ENCODE data around the gene ABCG1. TPM values are rescaled to one million over a fixed set of nuclear protein-coding genes. Genes with fewer than 3 reads are reported as not detected.

Gene ABCG1
- total RNA-seq, 2 experiments from 2014 or later: 16.7 to 17.3 TPM

DNA sequence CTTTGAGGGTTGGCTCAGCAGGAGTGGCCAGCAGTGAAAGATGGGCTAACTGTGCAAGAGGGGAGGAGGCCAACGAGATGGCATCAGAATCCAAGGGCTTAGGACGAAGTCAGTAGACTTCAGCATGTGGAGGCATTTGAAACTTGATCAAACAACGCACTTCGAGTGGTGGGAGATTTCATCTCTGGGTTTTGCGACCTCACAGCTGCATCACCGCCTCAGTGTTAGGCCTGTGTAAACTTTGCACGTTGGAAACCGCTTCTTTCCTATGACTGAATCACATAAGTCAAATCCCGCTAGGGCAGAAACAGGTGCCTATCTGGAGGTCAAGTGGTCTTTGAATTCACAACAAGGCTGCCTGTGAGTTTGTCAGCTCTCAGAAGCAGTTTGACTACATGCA is 78.4 kb downstream of the ABCG1 start:
- Histone ChIP-seq H4K20me1 (ENCODE audit: insufficient read depth, low read length) (no peaks in the 10 kb centered on the region), H3K79me2 (ENCODE audit: insufficient read depth, low read depth, low read length) (no peaks in the 10 kb centered on the region), H3K9me3 (ENCODE audit: low read length) (peaks cover 7% of the 10 kb centered on the region; the same call in 1 of the 2 replicates), H3K36me3 (ENCODE audit: insufficient read depth, low read length) (peaks cover 35% of the 10 kb centered on the region), H3K4me2 (ENCODE audit: low read length) (no peak overlapping the region), H3K27ac (ENCODE audit: low read depth, low read length, poor library complexity, severe bottlenecking) (no peak overlapping the region), H2AFZ (ENCODE audit: low read length) (no peak overlapping the region), H3K9me2 (ENCODE audit: insufficient read depth, low read length) (no peaks in the 10 kb centered on the region), H3K4me3 (ENCODE audit: low read depth, low read length, poor library complexity, severe bottlenecking) (no peak overlapping the region), H3K4me1 (ENCODE audit: insufficient read depth, low read length, poor library complexity, severe bottlenecking) (no peaks in the 10 kb centered on the region)
- no peak for TF ChIP-seq EZH2phosphoT487 (IDR thresholded peaks at IDR 0.05; ENCODE audit: borderline replicate concordance, low read depth, low read length)
- TF ChIP-seq CTCF (conservative IDR thresholded peaks at IDR 0.05; ENCODE audit: low read length): no peak
- DNase-seq (ENCODE audit: low spot score): no peak
- POLR2A ChIA-PET: no interaction called here
- BruUV-seq (replicated peaks): no TSS peak
- CTCF ChIA-PET (ENCODE audit: unreplicated experiment): no interaction called here
- intact Hi-C loops (cut with micrococcal nuclease; ENCODE audit: unreplicated experiment): no loop called here

- no peaks in the 10 kb centered on the region for H3K79me2 ChIP-seq (ENCODE audit: insufficient read depth, low read depth, low read length)
- peaks cover 26% of the 10 kb centered on the region for H3K36me3 ChIP-seq (ENCODE audit: insufficient read depth, low read length)
- CTCF ChIA-PET (ENCODE audit: unreplicated experiment): no interaction called here
- H3K4me2 ChIP-seq (ENCODE audit: low read length): no peak overlapping the region
- no peak for DNase-seq (ENCODE audit: low spot score)
- POLR2A ChIA-PET: interaction anchor here (1.1 kb wide), 1 partner anchor 28 kb away, joined by 3 read pairs; no protein-coding TSS in a partner anchor
- no peaks in the 10 kb centered on the region for H3K9me2 ChIP-seq (ENCODE audit: insufficient read depth, low read length)
- H2AFZ ChIP-seq (ENCODE audit: low read length): no peak overlapping the region
- TF ChIP-seq CTCF (conservative IDR thresholded peaks at IDR 0.05; ENCODE audit: low read length) (no peak), EZH2phosphoT487 (IDR thresholded peaks at IDR 0.05; ENCODE audit: borderline replicate concordance, low read depth, low read length) (no peak)
- no peaks in the 10 kb centered on the region for H3K9me3 ChIP-seq (ENCODE audit: low read length)
- H3K4me3 ChIP-seq (ENCODE audit: low read depth, low read length, poor library complexity, severe bottlenecking): no peak overlapping the region
- H3K27ac ChIP-seq (ENCODE audit: low read depth, low read length, poor library complexity, severe bottlenecking): no peak overlapping the region
- BruUV-seq (replicated peaks): no TSS peak
- H4K20me1 ChIP-seq (ENCODE audit: insufficient read depth, low read length): no peaks in the 10 kb centered on the region
- intact Hi-C loops (cut with micrococcal nuclease; ENCODE audit: unreplicated experiment): no loop called here
- no peaks in the 10 kb centered on the region for H3K4me1 ChIP-seq (ENCODE audit: insufficient read depth, low read length, poor library complexity, severe bottlenecking)
Measured at GRCh38 chr21:42298237-42298636, 79.3 kb downstream of the ABCG1 start.

DNA sequence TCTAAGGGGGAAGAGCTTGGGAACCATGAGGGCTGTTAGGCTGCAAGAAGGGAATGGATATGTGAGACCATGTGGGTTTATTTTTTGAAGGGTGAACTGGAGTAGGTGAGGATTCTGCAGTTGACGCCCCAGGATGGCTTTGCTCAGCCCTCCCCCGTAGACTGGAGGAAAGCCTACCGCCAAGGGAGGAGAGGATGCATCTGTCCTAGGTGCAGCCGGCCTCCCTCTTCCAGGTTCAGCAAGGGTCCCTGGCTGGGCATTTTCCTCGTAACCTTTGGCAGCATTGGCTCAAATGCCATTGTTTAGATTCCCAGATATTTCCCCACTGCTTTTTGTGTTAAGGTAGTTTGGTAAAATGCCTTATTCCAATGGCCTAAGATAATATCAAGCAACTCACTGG is 79.7 kb downstream of the ABCG1 start:
- intact Hi-C loops (cut with micrococcal nuclease; ENCODE audit: unreplicated experiment): no loop called here
- no peaks in the 10 kb centered on the region for H4K20me1 ChIP-seq (ENCODE audit: insufficient read depth, low read length)
- no TSS peak for BruUV-seq (replicated peaks)

More for the DNA sequence above, 79.7 kb downstream of the ABCG1 start:
- TF ChIP-seq CTCF (conservative IDR thresholded peaks at IDR 0.05; ENCODE audit: low read length): no peak
- no peak for TF ChIP-seq EZH2phosphoT487 (IDR thresholded peaks at IDR 0.05; ENCODE audit: borderline replicate concordance, low read depth, low read length)
- H3K9me2 ChIP-seq (ENCODE audit: insufficient read depth, low read length): no peaks in the 10 kb centered on the region
- no peak overlapping the region for H2AFZ ChIP-seq (ENCODE audit: low read length)
- H3K4me3 ChIP-seq (ENCODE audit: low read depth, low read length, poor library complexity, severe bottlenecking): no peak overlapping the region
- H3K4me1 ChIP-seq (ENCODE audit: insufficient read depth, low read length, poor library complexity, severe bottlenecking): no peaks in the 10 kb centered on the region
- no peaks in the 10 kb centered on the region for H3K9me3 ChIP-seq (ENCODE audit: low read length)
- H3K79me2 ChIP-seq (ENCODE audit: insufficient read depth, low read depth, low read length): no peaks in the 10 kb centered on the region
- peaks cover 22% of the 10 kb centered on the region for H3K36me3 ChIP-seq (ENCODE audit: insufficient read depth, low read length)
- H3K4me2 ChIP-seq (ENCODE audit: low read length): no peak overlapping the region
- CTCF ChIA-PET (ENCODE audit: unreplicated experiment): no interaction called here
- POLR2A ChIA-PET: interaction anchor here (1.1 kb wide), 1 partner anchor 28 kb away, joined by 3 read pairs; no protein-coding TSS in a partner anchor
- H3K27ac ChIP-seq (ENCODE audit: low read depth, low read length, poor library complexity, severe bottlenecking): no peak overlapping the region
- DNase-seq (ENCODE audit: low spot score): no peak
